Stimulated activated naive CD8-positive, alpha-beta T cell treated with anti-CD3 and anti-CD28 coated beads, Interleukin-15, amount 100 ng/mL, for 72 hours (primary cell): ENCODE measurements around the gene IQCN.
A peak's percentile ranks its signal among the peaks of the same experiment; 100 is the strongest.
"Not testable (repeated sequence)": the region's sequence is repeated elsewhere in the genome, so short reads cannot be mapped to it uniquely, and the experiment has no call there.

Experiments used
- ATAC-seq: fragments of 150-1000 bp; cut with Tn5 transposase; 2 replicates; pipeline ENCODE4 v1.10.0; 2021; ENCODE audit warnings: mild to moderate bottlenecking, moderate library complexity
- DNase-seq, 2 donors: peaks; one replicate each; pipeline ENCODE4 v3.0.0; 2021 to 2022
- H3K27ac Mint-ChIP-seq, 2 donors: one replicate each; pipeline ENCODE4 v1.8.0; 2022; ENCODE audit warnings: mild to moderate bottlenecking in 2 of 2, mixed read lengths in 2 of 2, moderate library complexity in 2 of 2
- H3K27me3 Mint-ChIP-seq: one replicate; pipeline ENCODE4 v1.8.0; 2022; ENCODE audit warnings: mixed read lengths
- H3K4me1 Mint-ChIP-seq: one replicate; pipeline ENCODE4 v1.8.0; 2022; ENCODE audit warnings: mild to moderate bottlenecking, mixed read lengths
- H3K4me3 Mint-ChIP-seq, 2 donors: one replicate each; pipeline ENCODE4 v1.8.0; 2022; ENCODE audit warnings: mild to moderate bottlenecking in 2 of 2, mixed read lengths in 2 of 2, moderate library complexity in 1 of 2
- H3K9me3 Mint-ChIP-seq, 2 donors: one replicate each; pipeline ENCODE4 v1.8.0; 2022; ENCODE audit warnings: mixed read lengths in 2 of 2

IQCN gene

GRCh38 chr19:18224525-18225354, 49.5 kb downstream of the IQCN start:
- H3K27ac Mint-ChIP-seq: peak overlapping the region; percentile 89 to 91
- ATAC-seq (peak; percentile 97), DNase-seq (peak; percentile 92 to 95)
- peaks cover 90% of the 10 kb centered on the region for H3K27me3 Mint-ChIP-seq
- no peaks in the 10 kb centered on the region for H3K9me3 Mint-ChIP-seq
- H3K4me1 Mint-ChIP-seq: peaks cover 48% of the 10 kb centered on the region
- peak overlapping the region; percentile 85 to 94 for H3K4me3 Mint-ChIP-seq

- ATAC-seq (peak; percentile 32), DNase-seq (peak; percentile 44 to 54)
- H3K27ac Mint-ChIP-seq: peak overlapping the region in 1 of 2 donors; percentile 46
- peaks cover 89% of the 10 kb centered on the region for H3K27me3 Mint-ChIP-seq
- peaks cover 48% of the 10 kb centered on the region for H3K4me1 Mint-ChIP-seq
- peak overlapping the region; percentile 85 to 94 for H3K4me3 Mint-ChIP-seq
- no peaks in the 10 kb centered on the region for H3K9me3 Mint-ChIP-seq
Measured at GRCh38 chr19:18223860-18224524, 50.3 kb downstream of the IQCN start.

GRCh38 chr19:18221815-18222725, 52.2 kb downstream of the IQCN start:
- Mint-ChIP-seq H3K4me1 (peaks cover 43% of the 10 kb centered on the region), H3K9me3 (no peaks in the 10 kb centered on the region), H3K27me3 (peaks cover 77% of the 10 kb centered on the region), H3K27ac (no peak overlapping the region), H3K4me3 (no peak overlapping the region)
- ATAC-seq (no peak), DNase-seq (no peak)

GRCh38 chr19:18220632-18221275, 53.5 kb downstream of the IQCN start:
- H3K9me3 Mint-ChIP-seq: no peaks in the 10 kb centered on the region
- ATAC-seq (no peak), DNase-seq (no peak)
- peaks cover 64% of the 10 kb centered on the region for H3K27me3 Mint-ChIP-seq
- peaks cover 32% of the 10 kb centered on the region for H3K4me1 Mint-ChIP-seq
- H3K27ac Mint-ChIP-seq: no peak overlapping the region
- no peak overlapping the region for H3K4me3 Mint-ChIP-seq

GRCh38 chr19:18219911-18220631, 54.2 kb downstream of the IQCN start:
- ATAC-seq (no peak), DNase-seq (no peak)
- H3K4me3 Mint-ChIP-seq: no peak overlapping the region
- H3K27me3 Mint-ChIP-seq: peaks cover 57% of the 10 kb centered on the region
- H3K27ac Mint-ChIP-seq: no peak overlapping the region
- peaks cover 28% of the 10 kb centered on the region for H3K4me1 Mint-ChIP-seq
- no peaks in the 10 kb centered on the region for H3K9me3 Mint-ChIP-seq

- ATAC-seq (no peak), DNase-seq (no peak)
- H3K9me3 Mint-ChIP-seq: no peaks in the 10 kb centered on the region
- peak overlapping the region; percentile 8 to 19 for H3K27ac Mint-ChIP-seq
- H3K4me1 Mint-ChIP-seq: peaks cover 17% of the 10 kb centered on the region
- no peak overlapping the region for H3K4me3 Mint-ChIP-seq
- peaks cover 42% of the 10 kb centered on the region for H3K27me3 Mint-ChIP-seq
Measured at GRCh38 chr19:18218600-18218999, 55.7 kb downstream of the IQCN start.

GRCh38 chr19:18218159-18218558, 56.1 kb downstream of the IQCN start:
- Mint-ChIP-seq H3K4me1 (peaks cover 17% of the 10 kb centered on the region), H3K27me3 (peaks cover 38% of the 10 kb centered on the region), H3K27ac (no peak overlapping the region), H3K4me3 (no peak overlapping the region), H3K9me3 (no peaks in the 10 kb centered on the region)
- DNase-seq: no peak
- no peak for ATAC-seq

GRCh38 chr19:18216789-18217188, 57.5 kb downstream of the IQCN start:
- Mint-ChIP-seq H3K27me3 (peaks cover 24% of the 10 kb centered on the region), H3K4me1 (peaks cover 17% of the 10 kb centered on the region), H3K4me3 (no peak overlapping the region), H3K9me3 (no peaks in the 10 kb centered on the region), H3K27ac (no peak overlapping the region)
- DNase-seq: no peak
- no peak for ATAC-seq

GRCh38 chr19:18214779-18215433, 59.3 kb downstream of the IQCN start:
- peaks cover 6% of the 10 kb centered on the region for H3K4me1 Mint-ChIP-seq
- no peak overlapping the region for H3K4me3 Mint-ChIP-seq
- H3K9me3 Mint-ChIP-seq: no peaks in the 10 kb centered on the region
- ATAC-seq (no peak), DNase-seq (no peak)
- peaks cover 22% of the 10 kb centered on the region for H3K27me3 Mint-ChIP-seq
- H3K27ac Mint-ChIP-seq: no peak overlapping the region

- no peak for ATAC-seq
- Mint-ChIP-seq H3K27ac (no peak overlapping the region), H3K27me3 (peaks cover 47% of the 10 kb centered on the region), H3K4me1 (peaks cover 10% of the 10 kb centered on the region), H3K9me3 (no peaks in the 10 kb centered on the region), H3K4me3 (no peak overlapping the region)
- DNase-seq: no peak
Measured at GRCh38 chr19:18211683-18212082, 62.6 kb downstream of the IQCN start.

GRCh38 chr19:18209912-18210311, 64.3 kb downstream of the IQCN start:
- ATAC-seq, H3K9me3 Mint-ChIP-seq, H3K4me3 Mint-ChIP-seq, DNase-seq, H3K27ac Mint-ChIP-seq: not testable (repeated sequence)
- Mint-ChIP-seq H3K27me3 (peaks cover 49% of the 10 kb centered on the region), H3K4me1 (peaks cover 11% of the 10 kb centered on the region)

- no peaks in the 10 kb centered on the region for H3K9me3 Mint-ChIP-seq
- no peak for ATAC-seq
- no peak overlapping the region for H3K27ac Mint-ChIP-seq
- H3K4me1 Mint-ChIP-seq: peaks cover 23% of the 10 kb centered on the region
- peak; percentile 50 to 59 for DNase-seq
- no peak overlapping the region for H3K4me3 Mint-ChIP-seq
- H3K27me3 Mint-ChIP-seq: peaks cover 49% of the 10 kb centered on the region
Measured at GRCh38 chr19:18208098-18208951, 65.9 kb downstream of the IQCN start.
